OCI-LY1 (cell line): ENCODE data around the gene SRGAP2.
"Not testable (repeated sequence)": the region's sequence is repeated elsewhere in the genome, so short reads cannot be mapped to it uniquely, and the experiment has no call there.

Experiments used
- EZH2 ChIP-seq: fragments of 200-600 bp; sonication (generic), shearing (Covaris generic); IDR thresholded peaks from 2 replicates; pipeline ENCODE4 v1.8.0; 2017; ENCODE audit warnings: borderline replicate concordance, mixed run types, mild to moderate bottlenecking, antibody characterized with exemption, low read length, moderate library complexity, mixed read lengths
- TF ChIP-seq, protein P1 (sequence below): fragments of 200-600 bp; sonication (generic), shearing (Covaris generic); IDR thresholded peaks from 2 replicates; pipeline ENCODE4 v1.5.1; 2017; ENCODE audit warnings: mild to moderate bottlenecking, antibody characterized with exemption, low read length, moderate library complexity, mixed read lengths

DNA sequence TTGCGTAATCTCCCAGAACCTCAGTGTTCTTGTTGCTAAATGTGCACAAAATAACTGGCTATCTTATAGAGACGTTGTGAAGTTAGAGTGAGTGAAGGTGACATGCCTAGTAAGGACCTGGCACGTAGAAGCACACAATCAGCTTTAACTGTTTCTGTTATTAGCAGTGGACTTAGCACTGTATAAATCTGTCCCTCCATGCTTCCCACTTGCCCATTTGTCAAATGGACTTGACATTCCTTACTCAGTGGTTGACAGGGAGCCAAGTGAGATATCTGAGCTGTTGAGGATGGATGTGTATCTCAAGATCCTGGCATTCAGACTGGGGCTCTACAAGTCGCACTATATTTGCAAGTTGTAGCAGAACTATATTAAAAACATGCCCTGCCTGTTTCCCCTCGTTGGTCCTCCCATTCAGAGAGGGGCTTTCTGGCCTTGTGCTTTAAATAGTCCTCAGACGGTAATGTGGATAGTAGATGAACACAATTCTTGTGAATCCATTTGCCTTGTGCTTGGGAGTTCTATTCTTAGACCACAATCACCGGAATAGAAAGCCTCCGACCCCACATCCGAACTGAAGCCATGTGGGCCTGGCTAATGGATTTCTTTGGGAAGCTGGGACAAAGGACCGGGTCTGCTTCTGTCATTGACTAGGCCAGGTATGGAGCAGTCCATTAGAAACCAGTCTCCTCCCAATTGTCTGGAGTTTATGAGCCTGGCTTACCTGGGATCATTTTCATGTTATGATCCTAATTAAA is 43.0 kb downstream of the SRGAP2 start:
- TF ChIP-seq, protein P1, sequence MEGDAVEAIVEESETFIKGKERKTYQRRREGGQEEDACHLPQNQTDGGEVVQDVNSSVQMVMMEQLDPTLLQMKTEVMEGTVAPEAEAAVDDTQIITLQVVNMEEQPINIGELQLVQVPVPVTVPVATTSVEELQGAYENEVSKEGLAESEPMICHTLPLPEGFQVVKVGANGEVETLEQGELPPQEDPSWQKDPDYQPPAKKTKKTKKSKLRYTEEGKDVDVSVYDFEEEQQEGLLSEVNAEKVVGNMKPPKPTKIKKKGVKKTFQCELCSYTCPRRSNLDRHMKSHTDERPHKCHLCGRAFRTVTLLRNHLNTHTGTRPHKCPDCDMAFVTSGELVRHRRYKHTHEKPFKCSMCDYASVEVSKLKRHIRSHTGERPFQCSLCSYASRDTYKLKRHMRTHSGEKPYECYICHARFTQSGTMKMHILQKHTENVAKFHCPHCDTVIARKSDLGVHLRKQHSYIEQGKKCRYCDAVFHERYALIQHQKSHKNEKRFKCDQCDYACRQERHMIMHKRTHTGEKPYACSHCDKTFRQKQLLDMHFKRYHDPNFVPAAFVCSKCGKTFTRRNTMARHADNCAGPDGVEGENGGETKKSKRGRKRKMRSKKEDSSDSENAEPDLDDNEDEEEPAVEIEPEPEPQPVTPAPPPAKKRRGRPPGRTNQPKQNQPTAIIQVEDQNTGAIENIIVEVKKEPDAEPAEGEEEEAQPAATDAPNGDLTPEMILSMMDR = not testable (repeated sequence)
- TF ChIP-seq EZH2 = not testable (repeated sequence)
